SK-N-SH treated with all-trans-retinoic acid at 6 μM for 48 hours (cell line): ENCODE results near the gene CBY2.

Experiments
- ATAC-seq: fragments of 200-7000 bp; cut with Tn5 transposase; 3 replicates; pipeline ENCODE4 v1.9.1; 2020; ENCODE audit warnings: mild to moderate bottlenecking, moderate library complexity
- ARNTL ChIP-seq: fragments of 450-650 bp; formaldehyde crosslinking; IDR thresholded peaks from 2 replicates; pipeline ENCODE4 v1.5.0; 2020; ENCODE audit warnings: low read depth, mild to moderate bottlenecking, moderate library complexity, borderline replicate concordance
- BACH2 ChIP-seq: fragments of 250-450 bp; sonication (Bioruptor Pico); IDR thresholded peaks from 2 replicates; pipeline ENCODE4 v1.9.0; 2021; ENCODE audit warnings: mild to moderate bottlenecking, borderline replicate concordance
- CSDC2 ChIP-seq: fragments of 250-450 bp; sonication (Bioruptor Pico); IDR thresholded peaks from 2 replicates; pipeline ENCODE4 v1.5.0; 2020; ENCODE audit warnings: mild to moderate bottlenecking, moderate library complexity
- ESRRG ChIP-seq: fragments of 250-450 bp; sonication (Bioruptor Pico); IDR thresholded peaks from 2 replicates; pipeline ENCODE4 v1.6.1; 2021; ENCODE audit warnings: mild to moderate bottlenecking
- GLIS3 ChIP-seq: fragments of 250-450 bp; sonication (Bioruptor Pico); IDR thresholded peaks from 2 replicates; pipeline ENCODE4 v1.5.0; 2020; ENCODE audit warnings: mild to moderate bottlenecking, moderate library complexity
- ISL1 ChIP-seq: fragments of 250-450 bp; sonication (Bioruptor Pico); IDR thresholded peaks from 2 replicates; pipeline ENCODE4 v2.1.2; 2022; ENCODE audit warnings: mild to moderate bottlenecking, moderate library complexity
- OSR1 ChIP-seq: fragments of 250-450 bp; sonication (Bioruptor Pico); IDR thresholded peaks from 2 replicates; pipeline ENCODE4 v1.8.0; 2022; ENCODE audit warnings: moderate library complexity, mild to moderate bottlenecking, inconsistent platforms
- RARB ChIP-seq: fragments of 250-450 bp; sonication (Bioruptor Pico); IDR thresholded peaks from 2 replicates; pipeline ENCODE4 v1.8.0; 2021; ENCODE audit warnings: mild to moderate bottlenecking, moderate library complexity
- SNAI2 ChIP-seq: fragments of 250-450 bp; sonication (Bioruptor Pico); IDR thresholded peaks from 2 replicates; pipeline ENCODE4 v1.5.0; 2020; ENCODE audit warnings: mild to moderate bottlenecking, moderate library complexity
- TCF4 ChIP-seq: fragments of 250-450 bp; sonication (Bioruptor Pico); IDR thresholded peaks from 2 replicates; pipeline ENCODE4 v1.8.0; 2021; ENCODE audit warnings: mild to moderate bottlenecking, moderate library complexity, borderline replicate concordance
- ZFP30 ChIP-seq: fragments of 450-650 bp; formaldehyde crosslinking; IDR thresholded peaks from 2 replicates; pipeline ENCODE4 v1.5.0; 2022; ENCODE audit warnings: mild to moderate bottlenecking, moderate library complexity
- ZNF565 ChIP-seq: fragments of 450-650 bp; formaldehyde crosslinking; conservative IDR thresholded peaks from 2 replicates; pipeline ENCODE4 v1.5.0; 2020; ENCODE audit warnings: low read depth, mild to moderate bottlenecking, moderate library complexity
- ZNF70 ChIP-seq: fragments of 450-650 bp; formaldehyde crosslinking; IDR thresholded peaks from 2 replicates; pipeline ENCODE4 v1.5.0; 2020; ENCODE audit warnings: mild to moderate bottlenecking, moderate library complexity
- ZNF8 ChIP-seq: fragments of 450-650 bp; formaldehyde crosslinking; IDR thresholded peaks from 2 replicates; pipeline ENCODE4 v1.5.0; 2020; ENCODE audit warnings: mild to moderate bottlenecking, moderate library complexity
- TF ChIP-seq, protein P1 (sequence below): fragments of 250-450 bp; sonication (Bioruptor Pico); IDR thresholded peaks from 2 replicates; pipeline ENCODE4 v1.8.0; 2021; ENCODE audit warnings: low read depth, mild to moderate bottlenecking, moderate library complexity, borderline replicate concordance
- TF ChIP-seq, protein P2 (sequence below): fragments of 250-450 bp; sonication (Bioruptor Pico); IDR thresholded peaks from 2 replicates; pipeline ENCODE4 v1.8.0; 2020; ENCODE audit warnings: mild to moderate bottlenecking, moderate library complexity, borderline replicate concordance
- TF ChIP-seq, protein P3 (sequence below): fragments of 250-450 bp; sonication (Bioruptor Pico); IDR thresholded peaks from 2 replicates; pipeline ENCODE4 v1.5.1; 2020; ENCODE audit warnings: low read depth, mild to moderate bottlenecking, moderate library complexity
- TF ChIP-seq, protein P4 (sequence below): fragments of 250-450 bp; sonication (Bioruptor Pico); IDR thresholded peaks from 2 replicates; pipeline ENCODE4 v1.5.0; 2020; ENCODE audit warnings: mild to moderate bottlenecking, moderate library complexity
- TF ChIP-seq, protein P5 (sequence below): fragments of 250-450 bp; sonication (Bioruptor Pico); IDR thresholded peaks from 2 replicates; pipeline ENCODE4 v1.5.1; 2021; ENCODE audit warnings: mild to moderate bottlenecking, moderate library complexity

Gene CBY2

DNA sequence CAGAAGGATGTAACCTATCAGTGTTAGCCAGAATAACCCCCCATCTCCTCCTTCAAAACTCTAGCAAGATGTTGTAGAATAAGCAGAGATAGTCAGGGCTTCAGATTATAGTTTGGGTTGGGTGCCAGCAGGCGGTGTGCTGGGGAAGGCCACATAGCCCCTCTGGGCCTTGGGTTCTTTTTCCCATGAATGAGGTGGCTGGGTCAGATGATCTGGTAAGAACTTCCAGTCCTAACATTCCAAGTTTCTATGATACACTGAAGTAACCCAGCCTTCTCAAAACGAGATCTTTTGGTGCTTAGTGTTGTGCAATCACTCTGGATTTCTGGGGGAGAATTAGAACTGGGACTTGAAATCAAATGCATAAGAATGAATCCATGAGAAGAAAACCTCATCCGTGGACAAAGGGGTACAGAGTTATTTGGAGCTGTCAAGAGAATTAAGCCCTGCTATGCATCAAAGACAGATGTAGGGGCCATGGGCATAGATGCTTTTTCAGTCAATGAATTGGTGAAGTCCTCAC, 810 bp downstream of the CBY2 start:
- no peak for ATAC-seq
- TF ChIP-seq TCF4 (CRISPR knock-in tag) = no peak
- TF ChIP-seq, protein P1, sequence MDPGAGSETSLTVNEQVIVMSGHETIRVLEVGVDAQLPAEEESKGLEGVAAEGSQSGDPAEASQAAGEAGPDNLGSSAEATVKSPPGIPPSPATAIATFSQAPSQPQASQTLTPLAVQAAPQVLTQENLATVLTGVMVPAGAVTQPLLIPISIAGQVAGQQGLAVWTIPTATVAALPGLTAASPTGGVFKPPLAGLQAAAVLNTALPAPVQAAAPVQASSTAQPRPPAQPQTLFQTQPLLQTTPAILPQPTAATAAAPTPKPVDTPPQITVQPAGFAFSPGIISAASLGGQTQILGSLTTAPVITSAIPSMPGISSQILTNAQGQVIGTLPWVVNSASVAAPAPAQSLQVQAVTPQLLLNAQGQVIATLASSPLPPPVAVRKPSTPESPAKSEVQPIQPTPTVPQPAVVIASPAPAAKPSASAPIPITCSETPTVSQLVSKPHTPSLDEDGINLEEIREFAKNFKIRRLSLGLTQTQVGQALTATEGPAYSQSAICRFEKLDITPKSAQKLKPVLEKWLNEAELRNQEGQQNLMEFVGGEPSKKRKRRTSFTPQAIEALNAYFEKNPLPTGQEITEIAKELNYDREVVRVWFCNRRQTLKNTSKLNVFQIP = no peak

DNA sequence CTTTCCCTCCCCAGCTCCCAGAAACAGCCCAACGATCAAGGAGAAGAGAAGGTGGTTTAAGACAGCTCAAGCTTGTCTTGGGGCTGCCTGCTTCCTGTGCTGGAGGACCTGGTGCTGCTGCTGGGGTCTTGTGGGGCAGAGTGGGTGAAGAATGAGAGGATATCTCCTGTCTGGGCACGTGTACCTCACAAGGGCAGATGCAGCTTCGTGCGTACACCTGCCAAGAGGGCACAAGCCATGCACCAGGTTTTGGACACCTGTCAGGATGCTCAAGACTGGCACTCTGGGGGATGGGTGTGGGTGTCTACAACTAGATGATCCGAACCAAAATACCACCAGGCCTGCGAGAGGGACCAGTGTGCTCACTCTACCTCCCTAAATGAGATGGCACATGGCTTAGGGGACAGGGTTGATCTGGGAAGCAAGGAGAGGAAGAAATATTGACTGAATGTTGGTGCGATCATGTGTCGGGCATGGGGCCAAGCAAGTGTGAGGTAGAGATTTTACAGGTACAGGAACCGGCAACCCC, 2.2 kb downstream of the CBY2 start:
- ATAC-seq = no peak
- TF ChIP-seq ZNF8 (CRISPR knock-in tag) (no peak), CSDC2 (CRISPR knock-in tag) (no peak), SNAI2 (no peak), OSR1 (CRISPR knock-in tag) (no peak), ESRRG (CRISPR knock-in tag) (no peak), GLIS3 (CRISPR knock-in tag) (no peak), ARNTL (CRISPR knock-in tag) (no peak), TCF4 (CRISPR knock-in tag) (no peak), ZFP30 (CRISPR knock-in tag) (no peak)
- TF ChIP-seq, protein P2, sequence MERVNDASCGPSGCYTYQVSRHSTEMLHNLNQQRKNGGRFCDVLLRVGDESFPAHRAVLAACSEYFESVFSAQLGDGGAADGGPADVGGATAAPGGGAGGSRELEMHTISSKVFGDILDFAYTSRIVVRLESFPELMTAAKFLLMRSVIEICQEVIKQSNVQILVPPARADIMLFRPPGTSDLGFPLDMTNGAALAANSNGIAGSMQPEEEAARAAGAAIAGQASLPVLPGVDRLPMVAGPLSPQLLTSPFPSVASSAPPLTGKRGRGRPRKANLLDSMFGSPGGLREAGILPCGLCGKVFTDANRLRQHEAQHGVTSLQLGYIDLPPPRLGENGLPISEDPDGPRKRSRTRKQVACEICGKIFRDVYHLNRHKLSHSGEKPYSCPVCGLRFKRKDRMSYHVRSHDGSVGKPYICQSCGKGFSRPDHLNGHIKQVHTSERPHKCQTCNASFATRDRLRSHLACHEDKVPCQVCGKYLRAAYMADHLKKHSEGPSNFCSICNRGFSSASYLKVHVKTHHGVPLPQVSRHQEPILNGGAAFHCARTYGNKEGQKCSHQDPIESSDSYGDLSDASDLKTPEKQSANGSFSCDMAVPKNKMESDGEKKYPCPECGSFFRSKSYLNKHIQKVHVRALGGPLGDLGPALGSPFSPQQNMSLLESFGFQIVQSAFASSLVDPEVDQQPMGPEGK (CRISPR knock-in tag) = no peak
- TF ChIP-seq, protein P3, sequence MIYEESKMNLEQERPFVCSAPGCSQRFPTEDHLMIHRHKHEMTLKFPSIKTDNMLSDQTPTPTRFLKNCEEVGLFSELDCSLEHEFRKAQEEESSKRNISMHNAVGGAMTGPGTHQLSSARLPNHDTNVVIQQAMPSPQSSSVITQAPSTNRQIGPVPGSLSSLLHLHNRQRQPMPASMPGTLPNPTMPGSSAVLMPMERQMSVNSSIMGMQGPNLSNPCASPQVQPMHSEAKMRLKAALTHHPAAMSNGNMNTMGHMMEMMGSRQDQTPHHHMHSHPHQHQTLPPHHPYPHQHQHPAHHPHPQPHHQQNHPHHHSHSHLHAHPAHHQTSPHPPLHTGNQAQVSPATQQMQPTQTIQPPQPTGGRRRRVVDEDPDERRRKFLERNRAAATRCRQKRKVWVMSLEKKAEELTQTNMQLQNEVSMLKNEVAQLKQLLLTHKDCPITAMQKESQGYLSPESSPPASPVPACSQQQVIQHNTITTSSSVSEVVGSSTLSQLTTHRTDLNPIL (CRISPR knock-in tag) = no peak

DNA sequence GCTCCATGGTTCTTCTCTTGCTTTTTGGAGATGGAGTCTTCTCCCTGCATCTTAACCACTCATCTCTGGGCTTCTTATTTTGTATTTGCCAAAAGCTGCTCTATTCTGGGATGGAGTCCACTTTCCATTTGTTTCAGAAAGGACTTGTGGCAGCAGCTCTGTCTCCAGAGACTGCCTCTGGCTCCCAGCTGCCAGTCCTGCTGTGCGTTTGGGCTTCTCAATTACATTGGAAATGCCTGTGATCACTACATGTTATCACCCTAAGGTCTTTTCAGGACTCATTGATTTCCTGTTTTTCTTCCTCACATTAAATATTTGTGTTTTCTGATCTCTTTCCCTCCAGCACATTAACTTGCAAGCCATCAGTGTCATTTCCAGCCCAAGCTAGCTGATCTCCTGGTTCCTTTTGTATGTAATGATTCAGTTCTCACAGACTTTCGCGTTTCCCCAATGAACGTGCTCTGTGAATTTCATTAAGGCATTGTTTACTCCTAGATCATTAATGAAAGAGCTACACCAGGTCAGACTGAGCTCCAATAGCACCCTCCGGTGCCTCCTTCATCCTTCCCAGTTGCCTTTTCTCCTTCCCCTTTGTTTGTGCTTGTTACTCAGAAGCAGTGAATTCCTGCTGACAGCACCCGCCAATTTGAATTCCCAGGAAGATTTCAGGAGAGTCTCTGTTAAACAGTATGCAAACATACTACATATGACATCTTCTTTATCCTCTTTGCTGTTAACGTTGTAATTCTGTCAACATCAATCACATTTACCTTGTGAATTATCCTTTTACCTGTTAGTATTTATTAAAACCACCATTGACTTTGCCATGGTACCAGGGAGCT, 3.0 kb downstream of the CBY2 start:
- TF ChIP-seq, protein P4, sequence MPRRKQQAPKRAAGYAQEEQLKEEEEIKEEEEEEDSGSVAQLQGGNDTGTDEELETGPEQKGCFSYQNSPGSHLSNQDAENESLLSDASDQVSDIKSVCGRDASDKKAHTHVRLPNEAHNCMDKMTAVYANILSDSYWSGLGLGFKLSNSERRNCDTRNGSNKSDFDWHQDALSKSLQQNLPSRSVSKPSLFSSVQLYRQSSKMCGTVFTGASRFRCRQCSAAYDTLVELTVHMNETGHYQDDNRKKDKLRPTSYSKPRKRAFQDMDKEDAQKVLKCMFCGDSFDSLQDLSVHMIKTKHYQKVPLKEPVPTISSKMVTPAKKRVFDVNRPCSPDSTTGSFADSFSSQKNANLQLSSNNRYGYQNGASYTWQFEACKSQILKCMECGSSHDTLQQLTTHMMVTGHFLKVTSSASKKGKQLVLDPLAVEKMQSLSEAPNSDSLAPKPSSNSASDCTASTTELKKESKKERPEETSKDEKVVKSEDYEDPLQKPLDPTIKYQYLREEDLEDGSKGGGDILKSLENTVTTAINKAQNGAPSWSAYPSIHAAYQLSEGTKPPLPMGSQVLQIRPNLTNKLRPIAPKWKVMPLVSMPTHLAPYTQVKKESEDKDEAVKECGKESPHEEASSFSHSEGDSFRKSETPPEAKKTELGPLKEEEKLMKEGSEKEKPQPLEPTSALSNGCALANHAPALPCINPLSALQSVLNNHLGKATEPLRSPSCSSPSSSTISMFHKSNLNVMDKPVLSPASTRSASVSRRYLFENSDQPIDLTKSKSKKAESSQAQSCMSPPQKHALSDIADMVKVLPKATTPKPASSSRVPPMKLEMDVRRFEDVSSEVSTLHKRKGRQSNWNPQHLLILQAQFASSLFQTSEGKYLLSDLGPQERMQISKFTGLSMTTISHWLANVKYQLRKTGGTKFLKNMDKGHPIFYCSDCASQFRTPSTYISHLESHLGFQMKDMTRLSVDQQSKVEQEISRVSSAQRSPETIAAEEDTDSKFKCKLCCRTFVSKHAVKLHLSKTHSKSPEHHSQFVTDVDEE (CRISPR knock-in tag) = no peak
- no peak for TF ChIP-seq OSR1 (CRISPR knock-in tag)
- no peak for TF ChIP-seq ZNF70 (CRISPR knock-in tag)
- TF ChIP-seq BACH2 = no peak
- no peak for TF ChIP-seq ISL1
- TF ChIP-seq ZNF565 (CRISPR knock-in tag) = no peak
- TF ChIP-seq, protein P5, sequence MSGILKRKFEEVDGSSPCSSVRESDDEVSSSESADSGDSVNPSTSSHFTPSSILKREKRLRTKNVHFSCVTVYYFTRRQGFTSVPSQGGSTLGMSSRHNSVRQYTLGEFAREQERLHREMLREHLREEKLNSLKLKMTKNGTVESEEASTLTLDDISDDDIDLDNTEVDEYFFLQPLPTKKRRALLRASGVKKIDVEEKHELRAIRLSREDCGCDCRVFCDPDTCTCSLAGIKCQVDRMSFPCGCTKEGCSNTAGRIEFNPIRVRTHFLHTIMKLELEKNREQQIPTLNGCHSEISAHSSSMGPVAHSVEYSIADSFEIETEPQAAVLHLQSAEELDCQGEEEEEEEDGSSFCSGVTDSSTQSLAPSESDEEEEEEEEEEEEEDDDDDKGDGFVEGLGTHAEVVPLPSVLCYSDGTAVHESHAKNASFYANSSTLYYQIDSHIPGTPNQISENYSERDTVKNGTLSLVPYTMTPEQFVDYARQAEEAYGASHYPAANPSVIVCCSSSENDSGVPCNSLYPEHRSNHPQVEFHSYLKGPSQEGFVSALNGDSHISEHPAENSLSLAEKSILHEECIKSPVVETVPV (CRISPR knock-in tag) = no peak
- TF ChIP-seq ZNF8 (CRISPR knock-in tag) = no peak
- TF ChIP-seq, protein P1 = no peak
- no peak for TF ChIP-seq ARNTL (CRISPR knock-in tag)
- no peak for TF ChIP-seq RARB (CRISPR knock-in tag)
- TF ChIP-seq ZFP30 (CRISPR knock-in tag) = no peak
- no peak for TF ChIP-seq CSDC2 (CRISPR knock-in tag)
- TF ChIP-seq, all 23 proteins: peak for 0
- no peak for ATAC-seq
